ENCODE results near the gene NFILZ.

- TF ChIP-seq CTCF (IDR thresholded peaks at IDR 0.05) (no peak), POLR2AphosphoS5 (IDR thresholded peaks at IDR 0.05) (no peak), POLR2A (IDR thresholded peaks at IDR 0.05) (no peak)
Measured at GRCh38 chr19:8655340-8655709, 24.9 kb downstream of the NFILZ start.
